GM12872 (cell line): ENCODE results near the gene ROBO2.

Experiments used
- TF ChIP-seq, protein P1 (sequence below): IDR thresholded peaks from 3 replicates; pipeline ENCODE4 v1.5.1; 2011; ENCODE audit warnings: low read depth, mild to moderate bottlenecking, low read length, moderate library complexity; ENCODE audit not compliant: insufficient read depth

Gene ROBO2

DNA sequence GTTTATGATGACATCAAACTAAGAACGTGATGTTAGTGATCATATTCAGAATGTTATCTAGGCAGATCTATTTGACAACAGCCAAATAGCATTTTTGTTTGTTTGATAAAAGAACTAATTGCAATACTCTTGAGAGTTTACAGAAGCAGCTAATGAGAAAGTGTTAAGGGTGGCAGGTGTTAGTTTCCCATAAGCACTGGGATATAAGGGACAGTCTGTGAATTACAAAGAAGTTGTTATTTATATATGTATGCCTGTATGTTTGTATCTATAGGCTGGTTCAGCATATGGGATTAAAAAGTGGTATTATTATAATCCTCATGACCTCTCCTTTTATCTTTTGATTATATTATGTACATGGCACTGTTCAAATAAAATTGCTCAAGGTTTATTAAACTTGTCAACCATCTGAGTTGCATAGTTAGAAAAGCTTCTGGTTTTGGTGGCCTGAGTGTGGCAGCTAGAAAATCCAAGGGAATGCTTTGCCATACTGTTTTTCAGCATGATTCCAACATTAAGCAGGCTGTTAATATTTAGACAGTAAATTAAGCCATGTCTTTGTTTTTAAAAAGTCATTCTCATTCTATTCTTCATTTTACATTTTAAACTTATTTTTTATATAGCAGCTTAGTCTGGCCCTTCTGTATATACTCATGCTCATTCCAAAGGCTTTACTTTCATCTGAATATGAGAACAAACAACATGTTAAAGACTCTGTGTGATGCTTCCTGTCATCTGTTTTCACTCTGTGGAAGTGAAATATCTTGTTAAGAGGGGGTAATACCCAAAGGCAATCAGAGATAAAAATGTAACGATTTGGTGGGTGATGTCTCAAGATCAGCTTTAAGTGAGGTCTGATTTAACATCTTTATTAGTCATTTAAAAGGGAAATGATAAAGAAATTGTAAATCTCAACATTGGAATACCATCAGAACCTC, 13.1 kb downstream of the ROBO2 start:
- TF ChIP-seq, protein P1, sequence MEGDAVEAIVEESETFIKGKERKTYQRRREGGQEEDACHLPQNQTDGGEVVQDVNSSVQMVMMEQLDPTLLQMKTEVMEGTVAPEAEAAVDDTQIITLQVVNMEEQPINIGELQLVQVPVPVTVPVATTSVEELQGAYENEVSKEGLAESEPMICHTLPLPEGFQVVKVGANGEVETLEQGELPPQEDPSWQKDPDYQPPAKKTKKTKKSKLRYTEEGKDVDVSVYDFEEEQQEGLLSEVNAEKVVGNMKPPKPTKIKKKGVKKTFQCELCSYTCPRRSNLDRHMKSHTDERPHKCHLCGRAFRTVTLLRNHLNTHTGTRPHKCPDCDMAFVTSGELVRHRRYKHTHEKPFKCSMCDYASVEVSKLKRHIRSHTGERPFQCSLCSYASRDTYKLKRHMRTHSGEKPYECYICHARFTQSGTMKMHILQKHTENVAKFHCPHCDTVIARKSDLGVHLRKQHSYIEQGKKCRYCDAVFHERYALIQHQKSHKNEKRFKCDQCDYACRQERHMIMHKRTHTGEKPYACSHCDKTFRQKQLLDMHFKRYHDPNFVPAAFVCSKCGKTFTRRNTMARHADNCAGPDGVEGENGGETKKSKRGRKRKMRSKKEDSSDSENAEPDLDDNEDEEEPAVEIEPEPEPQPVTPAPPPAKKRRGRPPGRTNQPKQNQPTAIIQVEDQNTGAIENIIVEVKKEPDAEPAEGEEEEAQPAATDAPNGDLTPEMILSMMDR: no peak

DNA sequence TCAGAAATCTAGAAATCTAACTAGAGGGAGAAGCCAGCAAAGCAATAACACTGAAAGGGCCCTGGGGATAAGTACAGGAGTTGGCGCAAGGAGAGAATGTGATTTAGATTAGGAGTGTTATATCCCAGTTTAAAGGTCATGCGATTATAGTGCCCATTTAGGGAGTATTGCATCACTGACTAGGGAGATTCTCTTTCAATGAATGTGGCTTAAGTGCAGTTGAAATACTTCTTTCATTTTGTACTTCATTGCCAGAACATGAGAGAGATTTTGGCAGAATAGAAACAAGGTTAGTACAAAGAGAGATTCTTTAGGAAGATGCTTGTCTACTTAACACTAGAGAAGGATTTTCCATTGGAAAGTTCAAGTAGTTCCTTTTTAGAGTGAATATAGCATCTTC, 13.9 kb downstream of the ROBO2 start:
- TF ChIP-seq, protein P1: no peak

DNA sequence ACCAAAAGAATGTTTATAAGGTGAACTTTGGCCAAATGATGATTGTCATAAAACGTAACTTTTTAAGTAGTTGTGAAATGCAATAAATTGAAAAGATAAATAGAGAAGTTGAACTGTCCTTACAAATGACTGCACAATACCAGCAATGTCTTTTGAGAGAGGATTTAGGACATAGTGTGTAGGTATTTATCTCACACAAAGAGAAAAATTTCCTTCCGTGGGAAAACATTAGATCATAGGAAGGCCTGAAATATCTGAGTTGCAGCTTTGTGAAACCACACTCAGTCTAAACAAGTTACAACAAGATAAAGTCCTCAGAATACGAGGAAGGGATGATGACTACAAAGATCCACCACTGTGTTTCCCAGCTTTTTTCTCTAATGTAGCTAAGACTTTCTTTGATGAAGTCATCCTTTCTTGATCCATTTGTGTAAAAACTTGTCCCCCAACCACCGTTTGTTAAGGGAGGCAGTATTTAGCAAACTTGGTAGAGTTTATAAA, 16.0 kb downstream of the ROBO2 start:
- TF ChIP-seq, protein P1: no peak

DNA sequence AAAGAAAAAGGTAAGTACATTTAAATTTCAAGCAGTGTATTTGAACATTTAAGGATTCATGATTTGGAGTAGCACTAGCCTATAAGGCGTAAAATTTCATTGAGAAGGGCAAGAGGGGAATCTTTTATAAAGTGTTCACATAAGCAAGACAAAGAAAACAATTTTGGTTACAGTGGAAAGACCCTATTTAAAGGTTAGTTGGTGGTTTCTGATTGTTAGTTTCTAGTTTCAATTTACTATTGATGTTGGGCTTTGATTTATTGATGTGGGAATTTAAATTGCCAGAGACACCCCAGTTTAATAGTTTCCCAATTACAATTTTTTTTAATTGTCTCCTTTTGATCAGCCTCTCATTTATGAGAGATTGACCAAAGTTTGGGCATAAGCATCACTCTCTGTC, 19.5 kb downstream of the ROBO2 start:
- TF ChIP-seq, protein P1: no peak

DNA sequence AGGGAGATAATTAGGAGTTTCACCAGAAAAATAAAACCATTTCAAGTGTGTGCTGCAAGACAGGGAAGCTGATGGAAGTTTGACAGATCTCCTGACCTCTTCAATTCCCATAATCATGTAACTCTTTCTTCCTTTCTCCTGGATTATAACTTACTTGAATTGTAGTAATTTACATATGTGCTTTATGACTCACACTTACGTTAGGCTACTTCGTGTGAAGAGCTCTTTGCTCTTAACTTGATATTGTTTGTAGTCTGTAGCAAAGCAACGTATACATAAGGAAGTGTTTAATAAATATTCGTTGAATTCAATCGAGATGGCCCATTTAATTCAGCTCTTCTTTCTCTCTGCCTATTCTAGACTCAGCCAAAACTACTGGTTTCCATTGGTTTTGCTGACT, 23.5 kb downstream of the ROBO2 start:
- TF ChIP-seq, protein P1: no peak

DNA sequence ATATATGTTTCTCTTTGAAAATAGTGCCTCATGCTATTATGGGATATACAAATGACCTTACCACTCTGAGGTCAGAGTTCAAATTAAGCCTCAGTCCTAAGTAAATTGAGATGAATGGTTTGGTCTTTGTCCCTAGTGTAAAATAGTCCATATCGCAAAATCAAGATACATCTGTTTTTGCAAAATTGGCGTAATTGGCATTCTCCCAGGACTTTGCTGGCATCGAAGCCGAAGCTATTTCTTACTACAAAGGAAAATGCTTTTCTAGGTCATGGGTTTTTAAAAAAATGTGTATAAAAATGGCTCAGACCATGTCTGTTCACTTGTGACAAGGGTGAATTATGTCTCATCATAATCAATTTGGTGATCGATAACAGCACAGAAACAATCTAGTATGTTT, 25.9 kb downstream of the ROBO2 start:
- TF ChIP-seq, protein P1: no peak

DNA sequence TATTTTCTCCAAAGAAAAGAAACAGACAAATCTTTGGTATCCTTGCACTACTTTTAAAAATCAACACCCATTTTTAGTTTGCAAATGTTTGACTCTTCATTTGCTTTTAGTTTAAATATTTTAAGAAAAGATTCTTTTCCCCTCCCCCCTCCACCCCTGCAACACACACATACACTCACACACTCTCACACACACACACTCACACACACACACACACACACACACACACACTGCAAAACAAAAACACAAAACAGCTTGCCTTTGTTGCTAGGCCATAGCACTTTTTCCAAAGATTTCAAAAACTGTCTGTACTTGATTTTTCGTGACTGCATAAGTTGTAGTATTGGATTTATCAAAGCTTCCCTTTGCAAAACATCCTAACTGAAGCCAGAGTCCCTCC, 26.9 kb downstream of the ROBO2 start:
- TF ChIP-seq, protein P1: no peak
